HuH-7 (cell line): ENCODE data around the gene SAP30BP.
A peak's percentile ranks its signal among the peaks of the same experiment; 100 is the strongest.

Experiments
- DNase-seq: peaks from one replicate; pipeline ENCODE4 v3.0.0; 2011; ENCODE audit warnings: low spot score

The SAP30BP gene

DNA sequence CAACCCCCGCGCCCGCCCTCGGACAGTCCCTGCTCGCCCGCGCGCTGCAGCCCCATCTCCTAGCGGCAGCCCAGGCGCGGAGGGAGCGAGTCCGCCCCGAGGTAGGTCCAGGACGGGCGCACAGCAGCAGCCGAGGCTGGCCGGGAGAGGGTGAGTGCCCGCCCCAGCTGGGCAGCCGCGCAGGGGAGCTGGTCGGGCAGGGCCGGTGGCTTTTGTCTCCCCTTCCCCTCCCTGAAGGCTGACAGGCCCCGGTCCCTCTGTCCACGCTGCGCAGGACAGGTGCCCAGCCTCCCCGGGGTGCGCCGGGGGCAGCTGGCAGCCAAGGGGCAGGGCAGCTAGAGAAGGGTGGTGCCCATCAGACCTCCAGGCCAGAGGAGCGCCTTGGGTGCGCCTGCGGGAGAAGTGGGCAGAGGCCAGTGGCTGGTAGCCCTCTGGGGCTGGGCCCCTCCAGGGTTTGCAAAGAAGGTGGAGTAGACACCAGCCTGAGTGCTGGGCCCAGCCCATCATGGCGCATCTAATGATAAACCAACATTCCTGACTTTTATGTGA, 54.4 kb downstream of the SAP30BP start:
- DNase-seq: no peak

DNA sequence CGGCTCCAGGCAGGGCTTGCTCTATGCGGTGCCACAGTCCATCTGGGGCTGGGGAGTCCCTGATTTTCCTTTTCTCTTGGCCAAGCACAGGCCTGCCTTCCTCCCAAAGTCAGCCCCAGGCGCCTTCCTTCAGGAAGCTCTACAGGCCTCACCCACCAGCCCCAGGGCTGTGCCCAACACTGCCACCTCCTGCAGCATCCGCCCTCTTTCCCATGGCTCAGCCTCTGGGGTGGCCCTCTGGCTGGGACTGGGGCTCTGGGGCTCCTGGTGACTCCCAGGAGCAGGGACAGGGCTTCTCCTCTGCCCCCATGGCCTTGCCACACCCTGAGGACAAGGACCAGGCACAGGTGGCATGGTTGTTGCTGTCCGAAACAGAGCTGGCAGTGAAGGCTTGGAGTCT, 54.9 kb downstream of the SAP30BP start:
- no peak for DNase-seq

DNA sequence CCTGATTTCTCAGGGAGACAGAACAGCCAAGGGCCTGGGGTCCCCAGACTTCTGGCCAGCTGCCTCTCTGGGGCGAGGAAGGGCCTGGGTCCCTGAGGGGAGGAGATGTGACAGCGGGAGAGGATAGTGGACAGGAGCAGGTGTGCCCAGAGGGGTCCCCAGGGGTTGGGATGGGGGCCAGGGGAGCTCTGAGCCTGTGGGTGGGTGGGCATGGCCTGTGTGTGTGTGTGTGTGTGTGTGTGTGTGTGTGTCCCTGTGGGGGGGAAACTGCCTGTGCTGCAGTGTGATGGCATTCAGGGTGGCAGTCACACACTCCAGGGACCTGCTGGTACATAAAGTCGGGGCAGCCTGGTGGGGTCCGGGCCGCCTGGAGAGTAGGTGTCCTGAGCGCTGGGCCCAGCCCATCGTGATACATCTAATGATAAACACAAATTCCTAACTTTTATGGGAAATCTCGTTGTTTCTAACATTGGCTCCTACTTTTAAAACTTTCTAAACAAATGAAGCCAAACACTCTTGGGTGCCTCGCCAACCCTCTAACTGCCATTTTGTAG, 55.5 kb downstream of the SAP30BP start:
- no peak for DNase-seq

DNA sequence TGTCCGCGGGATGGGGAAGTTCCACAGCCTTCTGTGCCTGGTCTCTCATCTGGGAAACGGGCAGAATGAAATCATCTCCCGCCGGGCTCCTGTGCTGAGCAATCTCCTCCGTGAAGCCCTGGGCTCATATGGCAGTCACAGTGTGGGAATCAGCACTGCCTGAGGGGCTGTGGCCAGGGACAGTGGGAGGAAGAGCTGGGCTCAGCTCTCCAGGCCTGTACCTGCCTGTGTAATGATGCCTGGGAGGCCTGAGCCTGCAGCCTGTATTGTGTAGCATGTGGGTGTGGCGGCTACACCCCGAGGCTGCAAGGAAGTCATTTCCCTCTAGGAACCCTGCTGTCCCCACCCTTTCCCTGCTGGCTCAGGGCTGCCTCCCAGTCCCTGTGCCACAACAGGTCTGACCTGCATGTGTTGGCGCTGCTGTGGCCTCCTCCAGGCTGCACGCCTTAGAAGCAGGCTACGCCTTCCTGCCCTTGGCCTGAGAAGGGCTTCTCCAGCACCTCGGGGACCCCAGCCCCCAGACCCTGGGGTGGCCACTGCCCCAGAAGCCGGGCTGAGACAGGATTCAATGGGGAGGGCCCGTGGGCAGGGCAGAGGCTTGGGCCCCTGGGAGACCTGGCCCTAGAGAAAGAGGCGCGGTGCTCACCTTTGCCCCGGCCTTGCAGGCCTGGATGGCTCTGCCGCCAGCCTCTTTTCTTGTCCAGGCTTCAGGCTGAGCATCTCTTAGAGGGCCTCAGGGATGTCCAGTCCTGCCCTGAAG, 56.2 kb downstream of the SAP30BP start:
- no peak for DNase-seq

- DNase-seq: no peak
Observed at GRCh38 chr17:75724016-75725003, 57.2 kb downstream of the SAP30BP start.

DNA sequence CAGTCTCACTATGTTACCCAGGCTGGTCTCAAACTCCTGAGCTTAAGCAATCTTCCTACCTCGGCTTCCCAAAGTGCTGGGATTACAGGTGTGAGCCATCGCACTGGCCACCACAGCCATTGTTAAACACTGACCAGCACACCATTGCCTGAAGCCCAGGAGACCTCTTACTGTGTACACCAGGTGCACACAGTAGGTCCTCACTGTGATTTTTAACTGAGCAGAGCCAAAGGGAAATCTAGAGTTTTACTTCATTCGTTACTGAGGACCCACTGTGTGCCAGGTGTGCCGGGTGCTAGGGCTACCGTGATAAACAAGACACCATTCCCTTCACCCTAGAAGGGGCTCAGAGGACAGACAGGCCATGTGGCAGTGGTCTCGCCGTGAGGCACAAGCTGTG, 58.4 kb downstream of the SAP30BP start:
- no peak for DNase-seq

- DNase-seq: no peak
Observed at GRCh38 chr17:75727391-75727790, 60.3 kb downstream of the SAP30BP start.

- no peak for DNase-seq
Observed at GRCh38 chr17:75729351-75729750, 62.2 kb downstream of the SAP30BP start.

GRCh38 chr17:75730065-75730464, 62.9 kb downstream of the SAP30BP start:
- DNase-seq: no peak

DNA sequence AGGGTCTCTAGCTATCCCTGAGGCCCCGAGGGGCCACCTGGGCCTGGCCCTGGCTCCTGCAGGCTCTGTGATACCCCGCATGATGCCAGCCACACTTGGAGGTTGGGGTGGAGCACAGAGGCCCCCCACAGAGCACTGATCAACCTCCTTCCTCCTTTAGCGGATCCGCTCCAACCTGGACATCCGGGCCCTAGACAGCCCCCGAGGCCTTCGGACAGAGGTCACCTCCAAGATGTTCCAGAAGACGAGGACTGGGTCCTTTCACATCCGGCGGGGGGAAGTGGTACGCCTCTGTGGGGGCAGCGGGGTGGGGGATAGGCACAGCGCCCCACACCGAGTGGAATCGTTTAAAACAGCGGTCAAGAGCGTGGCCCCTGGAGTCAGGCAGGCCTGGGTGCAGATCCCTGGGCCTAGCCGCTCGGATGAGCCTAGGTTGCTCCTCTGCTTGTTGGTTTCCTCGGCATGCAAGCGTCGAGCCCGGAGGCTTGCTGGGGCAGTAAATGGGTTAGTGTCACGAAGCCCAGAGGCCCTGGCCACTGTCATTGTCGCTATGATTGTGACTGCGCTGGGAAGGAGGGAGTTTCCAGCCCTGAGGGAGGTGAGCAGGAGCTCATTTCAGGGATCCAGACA, 64.1 kb downstream of the SAP30BP start:
- DNase-seq: no peak

- no peak for DNase-seq
Observed at GRCh38 chr17:75731716-75732498, 64.8 kb downstream of the SAP30BP start.

DNA sequence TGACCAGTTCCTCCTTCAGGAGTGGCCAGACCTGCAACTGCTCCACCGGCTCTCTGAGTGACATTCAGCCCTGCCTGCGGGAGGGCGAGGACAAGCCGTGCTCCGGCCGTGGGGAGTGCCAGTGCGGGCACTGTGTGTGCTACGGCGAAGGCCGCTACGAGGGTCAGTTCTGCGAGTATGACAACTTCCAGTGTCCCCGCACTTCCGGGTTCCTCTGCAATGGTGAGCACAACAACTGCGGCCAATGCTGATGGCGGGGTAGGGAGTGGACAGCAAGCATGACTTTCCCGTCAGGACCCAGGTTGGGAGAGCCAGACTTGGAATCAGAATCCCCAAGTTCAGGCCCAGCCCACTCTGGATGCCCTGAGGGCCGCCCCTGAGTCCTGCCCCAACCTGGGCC, 66.3 kb downstream of the SAP30BP start:
- no peak for DNase-seq

- peak; percentile 65 for DNase-seq
Observed at GRCh38 chr17:75734674-75735294, 67.6 kb downstream of the SAP30BP start.

- no peak for DNase-seq
Observed at GRCh38 chr17:75736173-75736835, 69.2 kb downstream of the SAP30BP start.

- DNase-seq: no peak
Observed at GRCh38 chr17:75737133-75737962, 70.2 kb downstream of the SAP30BP start.

- DNase-seq: no peak
Observed at GRCh38 chr17:75738218-75738802, 71.2 kb downstream of the SAP30BP start.

GRCh38 chr17:75739174-75739573, 72.0 kb downstream of the SAP30BP start:
- no peak for DNase-seq

- no peak for DNase-seq
Observed at GRCh38 chr17:75739801-75740200, 72.7 kb downstream of the SAP30BP start.

- DNase-seq: no peak
Observed at GRCh38 chr17:75740215-75740614, 73.1 kb downstream of the SAP30BP start.
